ENCODE measurements around the gene SYNPO2.

- TF ChIP-seq GATA3 (IDR thresholded peaks at IDR 0.05; ENCODE audit: low read depth, low read length): no peak
- no peak for TF ChIP-seq GATA2 (IDR thresholded peaks at IDR 0.05; ENCODE audit: low read depth, low read length)
These were observed 86.1 kb downstream of the SYNPO2 start for GRCh38 chr4:118974758-118975157.

Measured in SH-SY5Y (cell line).